Measurements from ENCODE around the gene TFDP2. TPM values are rescaled to one million over a fixed set of nuclear protein-coding genes. Genes with fewer than 3 reads are reported as not detected.

The TFDP2 gene
- total RNA-seq, 1 donor from 2014 or later = 64.5 TPM

GRCh38 chr3:142029052-142029642, 120.2 kb downstream of the TFDP2 start:
- TF ChIP-seq CTCF (conservative IDR thresholded peaks at IDR 0.05) = no peak
- Mint-ChIP-seq H3K4me1 (peaks cover 41% of the 10 kb centered on the region), H3K27me3 (ENCODE audit: low read depth) (no peaks in the 10 kb centered on the region), H3K27ac (ENCODE audit: unreplicated experiment) (no peak overlapping the region), H3K36me3 (ENCODE audit: low read depth) (peaks cover 3% of the 10 kb centered on the region), H3K9me3 (no peaks in the 10 kb centered on the region), H3K4me3 (peak overlapping the region; percentile 65)
- DNase-seq (ENCODE audit: low read depth, low spot score) = no peak

GRCh38 chr3:142028243-142028777, 121.0 kb downstream of the TFDP2 start:
- peaks cover 41% of the 10 kb centered on the region for H3K4me1 Mint-ChIP-seq
- H3K27ac Mint-ChIP-seq (ENCODE audit: unreplicated experiment) = peak overlapping the region; percentile 22
- H3K9me3 Mint-ChIP-seq = no peaks in the 10 kb centered on the region
- DNase-seq (ENCODE audit: low read depth, low spot score) = peak; percentile 29
- no peak for TF ChIP-seq CTCF (conservative IDR thresholded peaks at IDR 0.05)
- peaks cover 4% of the 10 kb centered on the region for H3K36me3 Mint-ChIP-seq (ENCODE audit: low read depth)
- H3K4me3 Mint-ChIP-seq = peak overlapping the region; percentile 97
- no peaks in the 10 kb centered on the region for H3K27me3 Mint-ChIP-seq (ENCODE audit: low read depth)

GRCh38 chr3:142027735-142028134, 121.6 kb downstream of the TFDP2 start:
- H3K9me3 Mint-ChIP-seq = no peaks in the 10 kb centered on the region
- no peak for DNase-seq (ENCODE audit: low read depth, low spot score)
- peak overlapping the region; percentile 94 for H3K4me3 Mint-ChIP-seq
- H3K36me3 Mint-ChIP-seq (ENCODE audit: low read depth) = peaks cover 4% of the 10 kb centered on the region
- H3K4me1 Mint-ChIP-seq = peaks cover 41% of the 10 kb centered on the region
- H3K27ac Mint-ChIP-seq (ENCODE audit: unreplicated experiment) = peak overlapping the region; percentile 51
- no peak for TF ChIP-seq CTCF (conservative IDR thresholded peaks at IDR 0.05)
- no peaks in the 10 kb centered on the region for H3K27me3 Mint-ChIP-seq (ENCODE audit: low read depth)

- Mint-ChIP-seq H3K9me3 (no peaks in the 10 kb centered on the region), H3K4me3 (peak overlapping the region; percentile 94), H3K36me3 (ENCODE audit: low read depth) (peaks cover 4% of the 10 kb centered on the region), H3K4me1 (peaks cover 44% of the 10 kb centered on the region), H3K27ac (ENCODE audit: unreplicated experiment) (peak overlapping the region; percentile 68), H3K27me3 (ENCODE audit: low read depth) (no peaks in the 10 kb centered on the region)
- DNase-seq (ENCODE audit: low read depth, low spot score) = no peak
- no peak for TF ChIP-seq CTCF (conservative IDR thresholded peaks at IDR 0.05)
These were observed 122.0 kb downstream of the TFDP2 start for GRCh38 chr3:142027300-142027699.

- no peak for TF ChIP-seq CTCF (conservative IDR thresholded peaks at IDR 0.05)
- no peaks in the 10 kb centered on the region for H3K27me3 Mint-ChIP-seq (ENCODE audit: low read depth)
- peak overlapping the region; percentile 65 for H3K4me3 Mint-ChIP-seq
- peaks cover 52% of the 10 kb centered on the region for H3K4me1 Mint-ChIP-seq
- DNase-seq (ENCODE audit: low read depth, low spot score) = no peak
- no peaks in the 10 kb centered on the region for H3K9me3 Mint-ChIP-seq
- peaks cover 4% of the 10 kb centered on the region for H3K36me3 Mint-ChIP-seq (ENCODE audit: low read depth)
- H3K27ac Mint-ChIP-seq (ENCODE audit: unreplicated experiment) = no peak overlapping the region
These were observed 123.0 kb downstream of the TFDP2 start for GRCh38 chr3:142026333-142026732.
